GM04504 (cell line): ENCODE results near the gene SMIM10L2A.
"Not testable (repeated sequence)": the region's sequence is repeated elsewhere in the genome, so short reads cannot be mapped to it uniquely, and the experiment has no call there.

Experiments
- DNase-seq: peaks from one replicate; pipeline ENCODE4 v3.0.0-alpha.2; 2012; ENCODE audit warnings: low read depth

The SMIM10L2A gene

GRCh38 chrX:135423173-135423864 is 1.6 kb downstream of the SMIM10L2A start:
- not testable (repeated sequence) for DNase-seq

DNA sequence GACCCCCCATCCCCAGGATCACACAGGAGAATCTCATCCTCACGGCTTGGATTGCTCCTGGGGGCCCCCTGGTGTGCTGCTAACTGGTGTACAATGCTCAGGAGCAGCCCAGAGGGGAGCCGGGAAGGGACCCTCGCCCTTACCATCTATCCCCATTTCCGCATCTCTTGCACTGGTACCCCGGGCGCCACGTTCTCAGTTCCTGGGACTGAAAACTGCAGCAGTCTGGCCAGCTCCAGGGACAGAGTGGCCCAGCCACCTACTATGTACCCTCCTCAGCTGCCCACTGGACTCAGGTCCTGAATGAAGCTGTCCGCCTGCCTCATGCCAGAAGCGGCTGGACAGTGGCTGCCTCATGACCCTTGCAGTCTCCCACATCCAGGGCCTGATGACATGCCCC is 2.7 kb downstream of the SMIM10L2A start:
- no peak for DNase-seq

GRCh38 chrX:135425026-135425965 is 3.6 kb downstream of the SMIM10L2A start:
- DNase-seq, result no peak

DNA sequence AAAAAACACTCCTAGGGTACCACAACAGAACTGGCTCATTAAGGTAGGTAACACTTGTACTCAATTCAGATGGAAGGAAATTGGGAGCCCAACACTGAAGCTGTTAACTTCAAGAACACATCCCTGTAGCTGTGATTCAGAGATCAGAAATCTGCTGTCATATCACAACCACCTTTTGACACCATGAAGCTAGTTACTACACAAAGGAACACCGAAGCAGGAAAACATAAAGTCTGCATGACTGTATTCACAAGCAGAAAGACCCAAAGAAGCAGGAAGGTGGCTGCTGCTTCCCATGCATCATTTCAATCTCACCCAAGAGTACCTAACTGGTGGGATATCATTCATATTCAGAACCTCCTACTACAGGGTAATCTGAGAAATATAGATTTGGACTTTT is 7.7 kb downstream of the SMIM10L2A start:
- DNase-seq, result no peak

GRCh38 chrX:135431886-135432285 is 10.1 kb downstream of the SMIM10L2A start:
- no peak for DNase-seq

DNA sequence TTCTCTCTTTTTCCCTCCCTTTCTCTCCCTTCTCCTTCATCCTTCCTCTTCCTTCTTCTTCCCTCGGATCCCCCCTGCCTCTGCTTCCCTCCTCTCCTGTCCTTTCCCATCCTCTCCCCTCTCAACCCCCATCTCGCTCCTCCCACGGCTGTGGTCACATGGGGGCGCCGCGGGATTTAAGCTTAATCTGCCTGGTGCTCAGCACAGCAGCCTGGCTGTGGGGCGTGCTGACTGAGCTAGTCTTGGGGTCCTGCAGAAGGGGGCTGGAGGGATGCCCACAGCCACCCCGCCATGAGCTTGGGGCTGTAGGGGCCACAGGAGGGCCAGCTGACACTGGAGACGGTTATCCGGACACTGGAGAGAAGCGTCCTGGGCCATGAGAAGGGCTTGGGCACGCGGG is 10.7 kb downstream of the SMIM10L2A start:
- no peak for DNase-seq

DNA sequence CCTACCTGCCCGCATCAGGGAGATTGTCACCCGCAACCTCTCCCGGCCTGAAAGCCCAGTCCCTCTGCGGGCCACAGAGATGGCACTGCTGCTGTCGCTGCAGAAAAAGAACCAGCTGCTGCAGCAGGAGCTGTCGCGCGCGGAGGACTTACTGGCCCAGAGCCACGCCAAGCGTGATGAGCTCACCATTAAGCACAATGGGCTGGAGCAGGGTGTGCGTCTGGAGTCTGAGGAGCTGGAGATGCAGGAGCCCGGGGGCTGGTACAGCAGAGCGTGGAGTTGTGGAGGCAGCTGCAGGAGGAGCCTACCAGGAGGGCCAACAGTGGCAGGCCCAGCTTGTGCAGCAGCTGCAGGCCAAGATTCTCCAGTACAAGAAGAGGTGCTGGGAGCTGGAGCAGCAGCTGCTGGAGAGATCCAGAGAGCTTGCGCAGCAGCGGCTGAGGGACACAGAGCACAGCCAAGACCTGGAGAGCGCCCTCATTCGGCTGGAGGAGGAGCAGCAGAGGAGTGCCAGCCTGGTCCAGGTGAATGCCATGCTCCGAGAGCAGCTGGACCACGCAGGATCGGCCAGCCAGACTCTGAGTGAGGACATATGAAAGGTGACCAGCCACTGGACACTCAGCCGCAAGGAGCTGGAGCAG is 11.3 kb downstream of the SMIM10L2A start:
- DNase-seq, result no peak

GRCh38 chrX:135433531-135434257 is 11.9 kb downstream of the SMIM10L2A start:
- no peak for DNase-seq

DNA sequence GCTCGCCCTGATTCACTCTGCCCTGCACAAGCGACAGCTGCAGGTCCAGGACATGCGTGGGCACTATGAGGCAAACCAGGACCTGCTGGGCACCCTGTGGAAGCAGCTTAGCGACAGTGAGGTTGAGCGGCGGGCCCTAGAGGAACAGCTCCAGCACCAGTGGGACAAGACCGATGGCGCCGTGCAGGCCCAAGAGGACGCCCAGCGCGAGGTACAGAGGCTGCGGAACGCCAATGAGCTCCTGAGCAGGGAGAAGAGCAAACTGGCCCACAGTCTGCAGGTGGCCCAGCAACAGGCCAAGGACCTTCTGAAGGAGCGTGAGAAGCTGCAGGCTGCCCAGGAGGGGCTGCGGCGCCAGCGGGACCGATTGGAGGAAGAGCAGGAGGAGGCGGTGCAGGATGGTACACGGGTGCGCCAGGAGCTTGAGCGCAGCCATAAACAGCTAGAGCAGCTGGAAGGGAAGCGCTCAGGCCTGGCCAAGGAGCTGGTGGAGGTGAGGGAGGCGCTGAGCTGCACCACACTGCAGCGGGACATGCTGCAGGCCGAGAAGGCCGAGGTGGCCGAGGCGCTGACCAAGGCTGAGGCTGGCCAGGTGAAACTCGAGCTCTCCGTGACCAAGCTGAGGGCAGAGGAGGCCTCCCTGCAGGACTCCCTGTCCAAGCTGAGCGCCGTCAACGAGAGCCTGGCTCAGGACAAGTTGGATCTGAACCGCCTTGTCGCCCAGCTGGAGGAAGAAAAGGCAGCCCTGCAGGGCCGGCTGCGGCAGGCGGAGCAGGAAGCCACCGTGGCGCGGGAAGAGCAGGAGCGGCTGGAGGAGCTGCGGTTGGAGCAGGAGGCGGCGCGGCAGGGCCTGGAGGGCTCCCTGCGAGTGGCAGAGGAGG is 12.8 kb downstream of the SMIM10L2A start:
- DNase-seq, result no peak

DNA sequence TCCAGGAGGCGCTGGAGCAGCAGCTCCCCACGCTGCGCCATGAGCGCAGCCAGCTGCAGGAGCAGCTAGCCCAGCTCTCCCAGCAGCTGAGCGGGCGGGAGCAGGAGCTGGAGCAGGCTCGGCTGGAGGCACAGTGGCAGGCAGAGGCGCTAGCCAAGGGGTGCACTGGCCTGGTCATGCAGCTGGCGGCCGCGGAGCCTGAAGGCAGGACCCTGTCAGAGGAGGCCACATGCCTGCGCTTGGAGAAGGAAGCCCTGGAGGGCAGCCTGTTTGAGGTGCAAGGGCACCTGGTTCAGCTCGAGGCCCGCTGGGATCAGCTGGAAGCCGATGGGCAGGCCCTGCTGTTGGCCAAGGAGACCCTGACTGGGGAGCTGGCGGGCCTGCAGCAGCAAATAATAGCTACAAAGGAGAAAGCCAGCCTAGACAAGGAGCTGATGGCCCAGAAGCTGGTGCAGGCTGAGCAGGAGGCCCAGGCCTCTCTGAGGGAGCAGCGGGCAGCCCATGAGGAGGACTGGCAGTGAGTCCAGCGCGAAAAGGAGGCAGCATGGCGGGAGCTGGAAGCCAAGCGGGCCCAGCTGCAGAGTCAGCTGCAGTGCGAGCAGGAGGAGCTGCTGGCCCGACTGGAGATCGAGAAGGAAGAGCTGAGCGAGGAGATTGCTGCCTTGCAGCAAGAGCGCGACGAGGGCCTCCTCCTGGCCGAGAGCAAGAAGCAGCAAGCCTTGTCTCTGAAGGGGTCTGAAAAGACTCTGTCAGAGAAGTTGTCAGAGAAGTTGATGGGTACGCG is 13.6 kb downstream of the SMIM10L2A start:
- no peak for DNase-seq

DNA sequence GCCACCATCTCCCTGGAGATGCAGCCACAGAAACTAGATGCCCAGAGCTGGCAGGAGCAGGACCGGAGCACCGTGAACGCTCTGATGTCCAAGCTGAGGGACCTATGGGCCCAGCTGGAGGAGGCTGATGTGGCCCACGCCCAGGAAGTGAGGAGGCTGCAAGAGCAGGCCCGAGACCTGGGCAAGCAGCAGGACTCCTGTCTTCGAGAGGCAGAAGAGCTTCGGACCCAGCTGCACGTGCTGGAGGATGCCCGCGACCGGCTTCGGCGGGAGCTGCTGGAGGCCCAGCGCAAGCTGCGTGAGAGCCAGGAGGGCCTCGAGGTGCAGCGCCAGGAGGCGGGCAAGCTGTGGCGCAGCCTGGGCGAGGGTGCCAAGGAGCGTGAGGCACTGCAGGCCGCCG is 14.2 kb downstream of the SMIM10L2A start:
- no peak for DNase-seq

DNA sequence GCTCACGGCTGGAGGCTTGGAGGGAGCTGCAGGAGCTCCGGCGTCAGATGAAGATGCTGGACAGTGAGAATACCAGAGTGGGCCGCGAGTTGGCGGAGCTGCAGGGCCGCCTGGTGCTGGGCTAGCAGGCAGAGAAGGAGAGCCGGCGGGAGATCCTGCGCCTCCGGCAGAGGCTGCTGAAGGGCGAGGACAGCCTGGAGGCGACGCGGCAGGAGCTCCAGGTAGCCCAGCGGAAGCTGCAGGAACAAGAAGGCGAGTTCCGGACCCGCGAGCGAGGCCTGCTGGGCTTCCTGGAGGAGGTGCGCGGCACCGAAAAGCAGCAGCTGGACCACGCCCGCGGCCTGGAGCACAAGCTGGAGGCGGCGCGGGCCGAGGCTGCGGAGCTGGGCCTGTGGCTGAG is 14.7 kb downstream of the SMIM10L2A start:
- DNase-seq, result no peak

DNA sequence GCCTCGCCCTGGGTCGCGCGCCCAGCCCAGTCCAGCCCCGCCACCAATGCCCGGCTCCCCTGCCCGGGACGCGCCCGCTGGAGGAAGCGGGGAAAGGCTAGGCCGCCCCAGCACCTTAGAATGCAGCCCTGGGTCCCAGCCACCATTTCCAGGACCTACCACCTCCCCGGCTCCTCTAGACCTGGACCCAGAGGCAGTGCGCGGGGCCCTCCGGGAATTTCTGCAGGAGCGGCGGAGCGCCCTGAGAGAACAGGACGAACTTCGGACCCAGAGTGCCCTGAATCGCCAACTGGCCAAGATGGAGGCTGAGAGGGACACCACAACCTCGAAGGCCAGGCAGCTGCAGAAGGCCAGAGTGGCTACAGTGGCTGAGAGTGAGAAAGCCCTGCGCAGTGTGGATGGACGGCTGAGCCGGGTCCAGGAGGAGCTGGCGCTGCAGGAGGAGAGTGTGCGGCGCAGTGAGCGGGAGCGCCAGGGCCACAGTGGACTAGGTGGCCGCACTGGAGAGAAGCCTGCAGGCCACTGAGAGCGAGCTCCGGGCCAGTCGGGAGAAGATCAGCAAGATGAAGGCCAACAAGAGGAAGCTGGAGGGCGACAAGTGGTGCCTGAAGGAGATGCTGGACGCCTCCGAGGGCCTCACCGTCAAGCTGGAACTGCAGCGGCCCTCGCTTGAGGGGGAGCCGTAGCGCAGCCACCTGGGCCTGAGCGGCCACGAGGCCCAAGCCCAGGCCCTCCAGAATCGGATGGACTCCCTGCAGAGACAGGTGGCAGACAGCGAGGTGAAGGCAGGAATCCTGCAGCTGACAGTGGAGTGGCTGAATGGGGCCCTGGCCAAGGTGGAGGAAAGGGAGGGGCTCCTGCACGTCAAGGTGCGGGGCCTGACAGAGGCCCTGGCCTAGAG is 15.5 kb downstream of the SMIM10L2A start:
- DNase-seq, result no peak

- DNase-seq, result no peak
These were observed 16.4 kb downstream of the SMIM10L2A start for GRCh38 chrX:135437867-135438733.

- no peak for DNase-seq
These were observed 16.9 kb downstream of the SMIM10L2A start for GRCh38 chrX:135438734-135439043.

- DNase-seq, result no peak
These were observed 28.1 kb downstream of the SMIM10L2A start for GRCh38 chrX:135449637-135450550.

DNA sequence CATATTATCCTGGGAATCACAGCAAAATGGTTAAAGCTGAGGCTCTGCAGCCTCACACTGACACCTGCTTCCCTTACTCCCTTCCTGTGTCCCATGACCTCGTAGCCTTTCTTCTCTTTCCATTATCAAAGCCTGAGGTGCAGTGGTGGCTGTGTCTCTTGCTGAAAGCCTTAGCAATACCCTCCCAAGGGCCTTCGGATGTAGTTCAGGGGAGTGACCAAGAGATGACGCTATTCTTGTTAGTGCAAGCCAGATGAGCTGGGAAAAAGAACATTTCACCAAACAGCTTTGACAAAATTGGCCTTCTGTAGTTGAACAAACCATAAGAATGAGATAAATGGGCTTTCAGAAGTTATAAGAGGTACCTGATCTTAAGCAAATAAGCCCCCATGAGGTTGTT is 31.6 kb downstream of the SMIM10L2A start:
- no peak for DNase-seq
